ENCODE results near the gene ZNF275.
A peak's percentile ranks its signal among the peaks of the same experiment; 100 is the strongest.
"Not testable (repeated sequence)": the region's sequence is repeated elsewhere in the genome, so short reads cannot be mapped to it uniquely, and the experiment has no call there.

The ZNF275 gene

DNA sequence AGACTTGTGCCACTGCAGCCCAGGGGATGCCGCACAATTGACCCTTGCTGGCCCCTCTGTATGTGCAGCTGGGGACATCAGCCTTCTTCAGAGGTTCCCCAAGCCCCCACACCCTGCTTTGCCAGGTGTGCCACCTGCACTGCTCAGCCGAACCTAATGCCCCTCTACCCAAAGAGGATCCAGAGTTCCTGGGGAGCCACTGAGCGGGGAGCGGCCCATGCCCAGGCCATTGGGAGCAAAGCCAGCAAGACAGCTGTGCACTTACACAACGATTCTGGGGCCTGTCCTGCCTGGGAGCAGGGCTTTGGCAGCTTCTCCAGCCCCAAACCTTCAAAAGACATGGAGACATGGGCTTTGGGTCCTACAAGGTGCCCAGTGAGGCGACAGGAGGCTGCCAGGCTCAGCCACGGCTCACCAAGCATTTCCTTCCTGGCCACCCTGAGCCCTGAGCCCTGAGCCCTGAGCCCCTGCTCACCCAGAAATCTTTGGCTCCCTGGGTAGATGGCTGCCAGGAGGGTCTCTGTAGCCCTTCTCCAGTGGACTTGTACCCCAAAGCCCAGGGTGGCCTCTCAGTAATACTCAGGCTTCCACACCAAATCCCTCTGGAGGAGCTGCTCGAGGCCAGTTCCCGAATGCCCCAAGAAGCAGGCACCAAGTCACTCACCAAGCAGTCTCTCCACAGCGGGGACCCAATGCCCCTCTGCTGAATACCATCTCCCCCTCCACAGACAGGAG lies 54.2 kb downstream of the ZNF275 start:
- no peak for DNase-seq (ENCODE audit: low read depth)

DNA sequence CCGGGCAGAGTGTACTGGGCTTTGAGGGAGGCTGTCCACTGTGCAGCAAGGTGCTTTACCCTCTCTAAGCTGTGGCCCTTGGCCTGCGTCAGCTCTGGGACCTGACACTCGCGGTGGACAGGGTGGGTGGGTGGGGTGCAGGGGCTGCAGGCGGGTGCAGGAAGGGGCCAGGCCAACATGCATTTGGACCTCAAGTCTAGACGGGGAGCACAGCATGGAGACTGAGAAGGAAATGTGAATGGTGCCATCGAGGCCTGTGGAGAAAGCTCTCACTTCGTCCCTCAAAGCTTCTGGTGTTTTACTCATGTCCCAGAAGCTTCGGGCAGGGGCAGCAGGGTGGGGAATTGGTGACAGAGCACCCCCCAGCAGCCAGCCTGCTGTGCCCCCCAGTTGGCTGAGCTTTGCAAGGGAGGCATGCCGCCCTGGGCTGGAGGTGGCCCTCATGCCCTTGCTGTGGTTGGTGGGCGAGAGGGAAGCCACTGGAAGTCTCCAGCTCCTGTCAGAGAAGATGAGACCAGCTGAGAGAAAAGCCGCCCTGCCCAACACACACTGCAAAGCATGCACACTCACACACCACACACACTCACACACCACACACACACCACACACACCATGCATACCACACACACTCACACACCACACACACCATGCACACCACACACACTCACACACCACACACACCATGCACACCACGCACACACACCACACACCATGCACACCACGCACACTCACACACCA lies 54.9 kb downstream of the ZNF275 start:
- DNase-seq (ENCODE audit: low read depth), result no peak

DNA sequence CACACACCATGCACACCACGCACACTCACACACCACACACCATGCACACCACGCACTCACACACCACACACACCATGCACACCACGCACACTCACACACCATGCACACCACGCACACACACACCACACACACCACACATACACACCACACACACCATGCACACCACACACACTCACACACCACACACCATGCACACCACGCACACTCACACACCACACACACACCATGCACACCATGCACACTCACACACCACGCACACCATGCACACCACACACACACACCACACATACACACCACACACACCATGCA lies 55.5 kb downstream of the ZNF275 start:
- not testable (repeated sequence) for DNase-seq (ENCODE audit: low read depth)

DNA sequence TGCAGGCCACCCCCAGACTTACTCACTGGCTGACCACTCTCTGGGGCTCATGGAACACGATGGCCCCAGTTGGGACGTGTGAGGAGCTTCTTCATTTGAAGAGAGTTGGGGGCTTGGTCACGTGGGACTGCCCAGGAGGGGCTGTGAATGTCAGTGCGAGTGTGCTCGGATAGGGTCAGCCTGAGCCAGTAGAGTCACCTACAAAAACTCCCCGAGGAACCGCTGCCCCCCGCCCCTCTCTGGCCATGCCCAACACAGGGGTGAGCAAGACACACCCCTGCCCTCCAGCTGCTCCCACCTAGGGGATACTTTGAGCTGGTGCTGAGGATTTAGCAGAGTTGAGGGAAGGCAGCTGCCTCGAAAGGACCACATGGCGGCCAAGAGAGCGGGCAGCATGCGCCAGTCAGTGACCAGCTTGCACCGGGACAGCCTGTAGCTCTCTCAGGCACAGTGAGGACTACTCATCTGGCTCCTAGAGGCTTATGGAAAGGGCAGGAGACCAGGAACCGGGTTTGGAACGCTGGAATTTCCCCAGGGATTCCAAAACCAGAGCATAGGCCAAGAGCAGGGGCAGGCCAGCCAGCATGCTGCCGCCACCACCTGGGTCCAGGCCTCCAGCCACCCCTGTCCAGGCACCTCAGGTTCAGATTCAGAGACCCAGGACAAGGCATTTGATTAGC lies 58.8 kb downstream of the ZNF275 start:
- no peak for DNase-seq (ENCODE audit: low read depth)

DNA sequence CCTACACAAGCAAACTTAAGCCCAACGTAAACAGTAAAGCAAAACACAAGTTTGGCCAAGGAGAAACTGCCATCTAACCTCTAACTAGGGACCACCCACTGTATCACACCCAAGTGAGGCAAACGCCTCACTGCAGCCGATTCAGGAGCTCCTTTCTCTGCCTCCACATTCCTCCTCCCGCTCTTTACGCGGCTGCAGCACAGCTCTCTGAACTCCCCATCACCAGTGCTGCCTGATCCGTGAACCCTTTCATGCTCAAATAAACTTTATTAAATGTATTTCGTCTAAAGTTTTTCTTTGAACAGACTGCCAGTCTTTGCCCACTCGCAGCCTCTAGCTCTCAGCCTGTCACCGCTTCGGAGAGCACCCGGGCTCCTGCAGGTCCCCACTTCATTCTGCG lies 60.7 kb downstream of the ZNF275 start:
- no peak for DNase-seq (ENCODE audit: low read depth)

DNA sequence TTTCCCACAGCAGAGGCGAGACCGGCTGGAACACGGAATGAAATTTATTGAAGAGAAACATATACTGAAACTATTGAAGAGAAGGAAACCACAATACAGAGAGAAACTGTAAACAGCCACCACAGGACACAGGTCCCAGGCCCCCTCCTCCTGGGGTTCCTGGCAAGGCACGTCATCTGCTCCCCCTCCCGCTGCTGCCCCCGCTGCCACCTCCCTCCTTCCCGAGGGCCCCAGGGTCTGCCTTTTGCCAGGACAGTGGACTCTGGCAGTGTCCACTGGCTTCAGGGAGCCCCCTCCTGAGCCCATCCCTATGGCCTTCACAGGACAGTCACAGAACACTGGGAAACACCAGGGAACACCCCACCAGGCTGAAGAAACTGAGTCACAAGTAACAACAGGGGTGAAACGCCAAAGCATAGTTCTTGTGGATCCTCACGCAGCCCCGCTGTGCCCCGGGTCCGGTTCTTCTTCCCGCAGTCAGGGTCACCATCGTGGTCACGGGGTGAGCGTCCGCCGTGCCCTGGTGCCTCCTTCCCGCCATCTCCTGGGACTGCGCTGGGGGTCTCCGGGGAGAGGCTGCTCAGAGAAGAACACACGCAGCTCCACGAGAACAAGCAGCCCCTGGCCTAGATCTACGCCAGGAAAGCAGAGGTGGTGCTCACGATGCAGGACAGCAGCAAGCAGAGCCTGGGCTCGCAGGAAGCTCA lies 61.8 kb downstream of the ZNF275 start:
- no peak for DNase-seq (ENCODE audit: low read depth)

DNA sequence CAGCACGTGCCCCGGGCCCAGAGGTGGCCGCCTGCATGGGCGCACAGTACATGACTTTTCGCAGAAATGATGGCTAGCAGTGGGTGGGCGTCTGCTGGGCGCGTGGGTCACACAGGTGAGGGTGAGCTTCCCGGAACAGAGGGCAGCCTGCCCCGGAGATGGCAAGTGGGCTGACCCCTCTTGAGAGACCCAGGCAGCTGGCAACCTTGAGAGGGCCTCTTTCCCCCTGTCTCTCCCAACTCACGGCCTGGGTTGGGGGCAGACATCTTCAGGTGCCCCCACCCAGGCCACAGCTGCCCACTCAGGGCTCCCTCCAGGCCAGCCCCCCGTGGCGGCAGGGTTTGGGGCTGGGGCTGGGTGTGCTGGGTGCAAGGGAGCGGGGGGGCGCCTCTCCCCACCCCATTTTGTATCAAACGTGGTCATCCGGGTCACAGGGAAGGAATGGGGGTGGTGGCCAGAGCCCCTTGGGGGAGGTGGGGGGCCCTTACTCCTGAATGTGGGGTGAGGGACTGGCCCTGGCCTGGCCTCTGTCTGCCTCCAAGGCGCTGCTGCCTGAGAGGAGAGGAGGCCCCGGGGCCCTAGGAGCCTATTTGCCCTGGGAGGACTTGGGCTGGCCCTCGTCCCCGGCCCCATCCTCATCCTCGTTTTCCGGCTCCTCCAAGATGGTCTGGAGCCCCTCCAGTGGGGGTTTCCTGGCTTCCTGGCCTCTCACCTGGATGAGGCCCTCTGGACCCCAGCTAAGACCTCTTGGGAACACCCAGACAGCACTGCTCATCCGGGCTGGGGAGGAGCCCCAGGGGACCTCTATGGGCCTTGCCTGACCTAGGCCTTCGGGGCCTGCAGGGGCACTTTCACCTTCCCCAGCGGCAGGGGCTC lies 62.6 kb downstream of the ZNF275 start:
- DNase-seq (ENCODE audit: low read depth), result no peak

DNA sequence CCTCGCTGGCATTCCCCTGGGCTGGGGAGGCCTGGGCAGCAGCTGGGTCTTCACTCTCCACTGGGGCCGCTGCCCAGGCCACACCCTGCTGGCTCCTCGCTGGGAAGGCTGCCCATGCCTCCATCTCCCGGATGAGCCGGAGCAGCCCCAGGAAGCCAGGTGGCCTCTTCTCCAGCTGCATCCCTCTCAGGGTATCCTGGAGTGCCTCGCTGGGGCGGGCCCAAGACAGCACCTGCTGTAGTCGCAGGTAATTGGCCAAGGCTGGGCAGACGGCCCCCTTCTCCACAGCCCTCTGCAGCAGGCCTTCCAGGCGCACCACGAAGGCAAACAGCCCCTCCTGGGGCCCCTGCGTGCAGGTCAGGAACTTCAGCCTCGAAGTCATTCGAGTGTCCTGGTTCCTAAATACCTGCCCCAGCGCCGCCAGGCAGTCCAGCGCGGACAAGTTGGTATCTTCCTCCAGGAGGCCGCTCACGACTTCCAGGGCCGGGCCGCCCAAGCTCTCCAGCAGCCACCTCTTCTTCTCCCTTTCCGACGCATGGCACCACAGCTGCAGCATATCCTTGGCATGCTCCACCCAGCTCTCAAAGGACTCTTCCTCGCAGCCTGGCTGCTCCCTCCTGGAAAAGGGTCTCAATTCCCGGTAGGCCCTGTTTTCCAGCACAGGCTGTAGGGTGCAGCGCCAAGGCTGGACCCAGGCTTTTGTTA lies 63.5 kb downstream of the ZNF275 start:
- DNase-seq (ENCODE audit: low read depth), result no peak

DNA sequence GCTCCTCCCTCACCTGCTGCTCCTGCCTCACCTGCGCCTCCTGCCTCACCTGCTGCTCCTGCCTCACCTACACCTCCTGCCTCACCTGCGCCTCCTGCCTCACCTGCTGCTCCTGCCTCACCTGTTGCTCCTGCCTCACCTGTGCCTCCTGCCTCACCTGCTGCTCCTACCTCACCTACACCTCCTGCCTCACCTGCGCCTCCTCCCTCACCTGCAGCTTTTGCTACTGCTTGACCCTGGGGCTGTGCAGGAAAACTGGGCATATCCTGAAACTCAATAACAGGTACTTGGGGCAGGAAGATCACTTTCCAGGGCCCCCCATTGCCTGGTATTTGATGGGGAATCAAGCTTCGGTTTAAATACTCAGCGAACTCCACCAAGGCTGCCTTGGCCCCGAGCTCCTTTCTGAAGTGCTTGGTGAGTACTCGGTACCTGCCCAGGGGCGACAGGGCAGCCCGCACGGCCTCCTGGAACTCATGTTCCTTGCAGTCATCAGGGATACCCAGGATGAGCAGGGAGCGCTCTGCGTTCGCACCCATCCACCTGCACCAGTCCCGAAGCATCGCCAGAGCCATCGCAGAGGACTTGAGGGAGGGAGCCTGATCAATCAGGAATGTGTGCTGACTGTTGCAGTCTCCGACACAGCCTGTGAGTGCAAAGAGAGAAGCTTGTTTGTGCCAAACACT lies 64.5 kb downstream of the ZNF275 start:
- no peak for DNase-seq (ENCODE audit: low read depth)

DNA sequence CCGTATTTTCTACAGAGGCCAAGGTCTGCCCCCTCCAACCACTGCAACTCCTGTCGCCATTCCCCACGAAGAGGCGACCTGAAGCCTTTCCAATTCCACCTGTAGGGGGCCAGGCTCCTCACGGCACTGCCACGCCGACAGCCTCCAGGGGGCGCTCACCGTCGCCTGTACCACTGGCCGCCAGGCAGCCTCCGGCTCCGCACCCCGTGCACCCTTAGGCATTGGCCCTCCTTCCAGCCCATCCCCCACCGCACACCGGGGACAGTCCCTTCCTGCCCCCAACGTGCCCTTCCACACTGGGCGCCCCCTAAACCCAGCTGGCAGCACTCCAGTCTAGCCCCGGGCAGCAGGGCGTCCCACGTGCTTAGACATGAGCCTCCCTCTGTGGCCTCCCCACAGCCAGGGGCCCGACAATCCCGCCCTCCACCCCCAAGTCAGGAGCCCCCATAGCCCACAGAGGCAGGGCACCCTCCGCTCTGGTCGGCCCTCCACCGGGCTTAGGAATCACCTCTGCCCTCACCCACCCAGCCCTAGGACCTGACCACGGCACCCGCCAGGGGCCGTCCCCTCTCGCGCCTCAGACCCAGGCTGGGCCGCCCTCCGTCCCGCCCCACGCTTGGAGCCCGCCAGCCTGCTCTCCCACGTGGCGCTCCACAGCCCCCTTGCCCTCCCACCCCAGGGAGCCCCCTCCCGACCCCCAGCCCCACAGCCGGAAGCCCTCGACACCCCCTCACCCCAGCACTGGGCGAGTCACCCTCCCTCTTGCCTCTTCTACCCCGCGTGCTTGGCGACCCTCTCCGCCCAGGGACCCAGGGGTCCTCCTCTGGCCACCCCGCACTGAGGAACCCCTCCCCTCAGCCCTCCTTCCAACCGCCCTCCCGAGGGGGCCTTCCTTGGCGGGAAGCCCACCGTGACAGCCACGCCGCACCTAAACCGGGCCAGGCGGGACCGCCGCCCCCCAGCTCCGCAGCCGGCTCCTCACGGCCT lies 66.5 kb downstream of the ZNF275 start:
- peak; percentile 7 for DNase-seq (ENCODE audit: low read depth)

DNA sequence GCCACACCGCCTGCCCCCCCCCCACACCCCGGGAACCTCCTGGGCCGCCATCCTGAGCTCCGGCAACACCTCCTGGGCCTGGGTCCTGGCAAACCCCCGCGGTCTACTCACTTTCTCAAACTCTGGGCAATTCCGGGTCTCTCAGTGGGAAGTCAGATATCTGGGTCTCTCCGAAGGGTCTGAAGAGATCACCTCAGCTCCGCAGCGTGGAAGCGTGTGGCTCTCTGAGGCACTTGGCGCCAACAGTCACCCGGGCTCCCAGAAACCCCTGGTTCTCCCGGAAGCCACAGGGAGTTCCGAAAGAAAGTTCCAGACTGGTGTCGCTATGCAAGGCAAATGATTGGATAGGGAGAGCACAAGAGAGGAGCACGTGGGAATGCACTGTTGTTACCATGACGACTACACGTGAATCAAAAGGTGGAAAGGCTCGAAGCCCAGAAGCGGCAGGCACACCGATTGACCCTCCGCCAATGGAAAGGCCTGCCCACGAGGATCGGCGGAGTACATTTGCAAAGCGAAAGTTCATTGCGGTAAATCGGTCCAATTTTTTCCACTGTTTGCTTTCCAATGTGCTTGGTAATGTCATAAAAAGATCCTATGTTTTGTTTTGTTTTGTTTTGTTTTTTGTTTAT lies 67.3 kb downstream of the ZNF275 start, which contains the start of gene PNMA6E:
Gene PNMA6E (minus strand): TSS at position 218 of the 632 bp plus-strand sequence. CDS start 2,501 bp downstream, outside the sequence.
- no peak for DNase-seq (ENCODE audit: low read depth)
